OCI-LY3 (cell line): Measurements from ENCODE around the gene ZSCAN16.

Source experiments
- H2AFZ ChIP-seq: fragments of 200-600, 300-600 bp; shearing (Covaris generic); 2 replicates; pipeline ENCODE4 v1.6.0; 2014; ENCODE audit warnings: antibody characterized with exemption, low read depth, low read length
- H3K27ac ChIP-seq: fragments of 200-600, 300-600 bp; sonication (generic); 2 replicates; pipeline ENCODE4 v1.5.1; 2014; ENCODE audit warnings: mild to moderate bottlenecking, low read length, moderate library complexity, mixed read lengths
- H3K27me3 ChIP-seq: fragments of 200-600, 300-600 bp; sonication (generic); 2 replicates; pipeline ENCODE4 v1.6.1; 2014; ENCODE audit warnings: low read depth, low read length, mixed read lengths
- H3K36me3 ChIP-seq: fragments of 200-600, 300-600 bp; sonication (generic); replicated peaks from 2 replicates; pipeline ENCODE3; 2014; ENCODE audit warnings: low read depth, low read length, mixed read lengths
- H3K4me1 ChIP-seq: fragments of 300-600, 200-600 bp; sonication (generic); 2 replicates; pipeline ENCODE4 v1.6.1; 2014; ENCODE audit warnings: low read length, mixed read lengths
- H3K4me2 ChIP-seq: fragments of 200-600, 300-600 bp; sonication (generic); 2 replicates; pipeline ENCODE4 v1.6.1; 2014; ENCODE audit warnings: low read length, mixed read lengths
- H3K4me3 ChIP-seq: fragments of 300-600, 200-600 bp; sonication (generic); 2 replicates; pipeline ENCODE4 v1.5.1; 2014; ENCODE audit warnings: antibody characterized with exemption, mild to moderate bottlenecking, low read length, moderate library complexity
- H3K79me2 ChIP-seq: fragments of 300-600, 200-600 bp; shearing (Covaris generic); 2 replicates; pipeline ENCODE4 v1.6.1; 2014; ENCODE audit warnings: mild to moderate bottlenecking, low read length, mixed read lengths
- H3K9ac ChIP-seq: fragments of 300-600, 200-600 bp; shearing (Covaris generic); 2 replicates; pipeline ENCODE4 v1.6.0; 2014; ENCODE audit warnings: mild to moderate bottlenecking, low read length, moderate library complexity
- H3K9me3 ChIP-seq: fragments of 200-600, 300-600 bp; shearing (Covaris generic); 2 replicates; pipeline ENCODE4 v1.6.1; 2014; ENCODE audit warnings: low read length, mixed read lengths; ENCODE audit not compliant: insufficient read depth
- H4K20me1 ChIP-seq: fragments of 200-600, 300-600 bp; sonication (generic); 2 replicates; pipeline ENCODE4 v1.6.1; 2016; ENCODE audit warnings: low read length, mixed read lengths; ENCODE audit not compliant: insufficient read depth
- EZH2phosphoT487 ChIP-seq: fragments of 200-600 bp; shearing (Covaris generic); IDR thresholded peaks from 2 replicates; pipeline ENCODE4 v1.6.1; 2018; ENCODE audit warnings: antibody characterized with exemption, mixed run types, low read depth
- TF ChIP-seq, protein P1 (sequence below): fragments of 200-600, 300-600 bp; sonication (generic); IDR thresholded peaks from 2 replicates; pipeline ENCODE4 v1.5.1; 2014; ENCODE audit warnings: antibody characterized with exemption, low read length, low read depth

Gene ZSCAN16

GRCh38 chr6:28125401-28125800 lies 992 bp downstream of the ZSCAN16 start:
- TF ChIP-seq EZH2phosphoT487 = no peak
- TF ChIP-seq, protein P1, sequence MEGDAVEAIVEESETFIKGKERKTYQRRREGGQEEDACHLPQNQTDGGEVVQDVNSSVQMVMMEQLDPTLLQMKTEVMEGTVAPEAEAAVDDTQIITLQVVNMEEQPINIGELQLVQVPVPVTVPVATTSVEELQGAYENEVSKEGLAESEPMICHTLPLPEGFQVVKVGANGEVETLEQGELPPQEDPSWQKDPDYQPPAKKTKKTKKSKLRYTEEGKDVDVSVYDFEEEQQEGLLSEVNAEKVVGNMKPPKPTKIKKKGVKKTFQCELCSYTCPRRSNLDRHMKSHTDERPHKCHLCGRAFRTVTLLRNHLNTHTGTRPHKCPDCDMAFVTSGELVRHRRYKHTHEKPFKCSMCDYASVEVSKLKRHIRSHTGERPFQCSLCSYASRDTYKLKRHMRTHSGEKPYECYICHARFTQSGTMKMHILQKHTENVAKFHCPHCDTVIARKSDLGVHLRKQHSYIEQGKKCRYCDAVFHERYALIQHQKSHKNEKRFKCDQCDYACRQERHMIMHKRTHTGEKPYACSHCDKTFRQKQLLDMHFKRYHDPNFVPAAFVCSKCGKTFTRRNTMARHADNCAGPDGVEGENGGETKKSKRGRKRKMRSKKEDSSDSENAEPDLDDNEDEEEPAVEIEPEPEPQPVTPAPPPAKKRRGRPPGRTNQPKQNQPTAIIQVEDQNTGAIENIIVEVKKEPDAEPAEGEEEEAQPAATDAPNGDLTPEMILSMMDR = no peak

GRCh38 chr6:28134015-28134414 lies 9.6 kb downstream of the ZSCAN16 start:
- Histone ChIP-seq H3K36me3 (peaks cover 17% of the 10 kb centered on the region), H2AFZ (no peak overlapping the region), H3K9me3 (no peaks in the 10 kb centered on the region), H3K4me3 (no peak overlapping the region), H3K4me1 (peaks cover 22% of the 10 kb centered on the region), H3K79me2 (peaks cover 82% of the 10 kb centered on the region), H3K27ac (no peak overlapping the region), H3K4me2 (no peak overlapping the region; the same call in 1 of the 2 replicates), H3K27me3 (no peaks in the 10 kb centered on the region), H4K20me1 (peaks cover 35% of the 10 kb centered on the region), H3K9ac (no peak overlapping the region)
- TF ChIP-seq, protein P1 = peak; percentile 41
- no peak for TF ChIP-seq EZH2phosphoT487

More at GRCh38 chr6:28125401-28125800, 992 bp downstream of the ZSCAN16 start:
- Histone ChIP-seq H3K27ac (0 out of 2 replicates have a peak overlapping the region, but pooled peaks have one; percentile 26), H4K20me1 (peaks cover 64% of the 10 kb centered on the region), H3K4me2 (peak overlapping the region; percentile 94), H3K9me3 (no peaks in the 10 kb centered on the region), H3K79me2 (peaks cover 77% of the 10 kb centered on the region), H3K4me1 (peaks cover 19% of the 10 kb centered on the region), H2AFZ (no peak overlapping the region), H3K36me3 (peaks cover 24% of the 10 kb centered on the region), H3K4me3 (peak overlapping the region; percentile 92), H3K27me3 (no peaks in the 10 kb centered on the region), H3K9ac (0 out of 2 replicates have a peak overlapping the region, but pooled peaks have one; percentile 48)

DNA sequence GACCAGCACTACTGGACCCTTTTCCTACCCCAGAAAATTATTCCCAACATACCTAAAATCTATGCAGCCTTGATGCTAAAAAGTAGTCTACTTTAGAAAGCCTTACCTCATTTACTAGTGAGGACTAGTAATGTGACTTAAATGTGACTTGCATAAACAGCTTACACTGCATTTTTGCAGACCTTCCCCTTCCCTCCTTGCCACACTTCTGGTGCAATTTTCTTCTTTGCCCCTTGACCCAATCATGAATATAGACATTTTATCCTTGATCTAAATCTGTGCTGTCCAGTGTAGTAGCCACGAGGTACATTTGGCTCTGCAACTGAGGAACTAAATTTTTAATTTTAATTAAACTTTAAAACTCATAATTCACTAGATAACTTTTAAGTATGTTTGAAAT lies 10.3 kb downstream of the ZSCAN16 start:
- peaks cover 75% of the 10 kb centered on the region for H3K79me2 ChIP-seq
- H3K9ac ChIP-seq = no peak overlapping the region; the same call in 1 of the 2 replicates
- no peaks in the 10 kb centered on the region for H3K27me3 ChIP-seq
- TF ChIP-seq, protein P1 = no peak
- no peak for TF ChIP-seq EZH2phosphoT487
- no peaks in the 10 kb centered on the region for H3K9me3 ChIP-seq
- H3K4me3 ChIP-seq = no peak overlapping the region
- no peak overlapping the region for H2AFZ ChIP-seq
- H3K4me2 ChIP-seq = peak overlapping the region; percentile 35; the same call in 1 of the 2 replicates
- H3K27ac ChIP-seq = no peak overlapping the region
- H3K36me3 ChIP-seq = peaks cover 12% of the 10 kb centered on the region
- H4K20me1 ChIP-seq = peaks cover 28% of the 10 kb centered on the region
- H3K4me1 ChIP-seq = peaks cover 29% of the 10 kb centered on the region

- TF ChIP-seq EZH2phosphoT487 = no peak
- TF ChIP-seq, protein P1 = no peak
- H3K27ac ChIP-seq = peak overlapping the region; percentile 100
- peaks cover 36% of the 10 kb centered on the region for H3K4me1 ChIP-seq
- no peak overlapping the region for H2AFZ ChIP-seq
- peaks cover 22% of the 10 kb centered on the region for H4K20me1 ChIP-seq
- H3K27me3 ChIP-seq = no peaks in the 10 kb centered on the region
- peak overlapping the region; percentile 100 for H3K9ac ChIP-seq
- no peaks in the 10 kb centered on the region for H3K9me3 ChIP-seq
- peak overlapping the region; percentile 95 for H3K4me2 ChIP-seq
- H3K79me2 ChIP-seq = peaks cover 69% of the 10 kb centered on the region
- peaks cover 8% of the 10 kb centered on the region for H3K36me3 ChIP-seq
- H3K4me3 ChIP-seq = peak overlapping the region; percentile 90
Observed at GRCh38 chr6:28135393-28135792, 11.0 kb downstream of the ZSCAN16 start.
